DOHH2 (cell line): ENCODE data around the gene SHISAL1.

Experiments used
- H3F3A ChIP-seq: fragments of 200-600 bp; sonication (generic), shearing (Covaris generic); 2 replicates; pipeline ENCODE4 v1.6.0; 2016; ENCODE audit warnings: antibody characterized with exemption, mild to moderate bottlenecking; ENCODE audit not compliant: control insufficient read depth, insufficient read depth
- H3K27ac ChIP-seq: fragments of 200-600 bp; sonication (generic); 2 replicates; pipeline ENCODE4 v1.5.1; 2014; ENCODE audit warnings: low read depth, mild to moderate bottlenecking, low read length, moderate library complexity
- H3K27me3 ChIP-seq: fragments of 200-600 bp; sonication (generic); 2 replicates; pipeline ENCODE4 v1.6.1; 2014; ENCODE audit warnings: mild to moderate bottlenecking, low read length, mixed read lengths; ENCODE audit not compliant: control insufficient read depth
- H3K36me3 ChIP-seq: fragments of 200-600 bp; sonication (generic); 2 replicates; pipeline ENCODE4 v1.6.1; 2014; ENCODE audit warnings: mild to moderate bottlenecking, low read length, moderate library complexity, mixed read lengths; ENCODE audit not compliant: control insufficient read depth
- H3K4me1 ChIP-seq: fragments of 200-600 bp; sonication (generic); 2 replicates; pipeline ENCODE4 v1.6.1; 2014; ENCODE audit warnings: mild to moderate bottlenecking, low read length, mixed read lengths; ENCODE audit not compliant: control insufficient read depth
- H3K4me2 ChIP-seq: fragments of 200-600 bp; sonication (generic); 2 replicates; pipeline ENCODE4 v1.6.0; 2014; ENCODE audit warnings: mild to moderate bottlenecking, low read length, moderate library complexity
- H3K4me3 ChIP-seq: fragments of 200-600 bp; sonication (generic); 2 replicates; pipeline ENCODE4 v1.5.1; 2014; ENCODE audit warnings: mild to moderate bottlenecking, low read length, mixed read lengths
- H3K79me2 ChIP-seq: fragments of 200-600 bp; sonication (generic); 2 replicates; pipeline ENCODE4 v1.6.1; 2014; ENCODE audit warnings: mild to moderate bottlenecking, low read length, mixed read lengths; ENCODE audit not compliant: control insufficient read depth
- H3K9me2 ChIP-seq: fragments of 200-600 bp; sonication (generic); replicated peaks from 2 replicates; pipeline ENCODE4 v1.6.1; 2014; ENCODE audit warnings: mild to moderate bottlenecking, low read length, mixed read lengths; ENCODE audit not compliant: control insufficient read depth
- H3K9me3 ChIP-seq: fragments of 200-600 bp; sonication (generic); 2 replicates; pipeline ENCODE4 v1.6.1; 2014; ENCODE audit warnings: antibody characterized with exemption, low read length, mixed read lengths; ENCODE audit not compliant: control insufficient read depth, insufficient read depth
- H4K20me1 ChIP-seq: fragments of 200-600 bp; sonication (generic); 2 replicates; pipeline ENCODE4 v1.6.0; 2014; ENCODE audit warnings: low read depth, mild to moderate bottlenecking, antibody characterized with exemption, low read length, moderate library complexity; ENCODE audit not compliant: control insufficient read depth, insufficient read depth
- EZH2phosphoT487 ChIP-seq: fragments of 200-600 bp; sonication (generic); IDR thresholded peaks from 2 replicates; pipeline ENCODE4 v1.6.1; 2017; ENCODE audit warnings: borderline replicate concordance, mild to moderate bottlenecking, antibody characterized with exemption, low read length, moderate library complexity, mixed read lengths
- TF ChIP-seq, protein P1 (sequence below): fragments of 200-600 bp; sonication (generic); IDR thresholded peaks from one replicate; pipeline ENCODE4 v1.5.1; 2014; ENCODE audit warnings: antibody characterized with exemption, mild to moderate bottlenecking, low read depth, low read length; ENCODE audit not compliant: poor library complexity, severe bottlenecking

Gene SHISAL1

DNA sequence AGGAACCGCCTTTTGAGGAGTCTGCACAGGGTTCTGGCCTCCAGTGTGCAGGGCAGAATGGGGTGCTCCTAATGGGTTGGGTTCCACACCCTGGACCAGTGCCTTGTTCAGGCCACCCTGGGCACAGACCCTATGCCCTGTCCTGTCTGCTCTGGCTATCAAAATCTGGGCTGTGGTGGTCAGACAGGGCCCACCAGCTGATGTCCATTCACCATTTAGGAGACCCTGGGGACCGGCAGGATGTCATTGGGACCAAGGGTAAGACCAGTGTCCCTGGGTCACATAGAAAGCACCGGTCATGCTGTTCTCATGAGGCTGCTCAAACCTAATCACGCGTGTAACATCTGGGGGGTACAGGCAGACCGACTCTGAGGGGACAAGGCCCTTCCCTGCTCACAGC is 94.7 kb downstream of the SHISAL1 start:
- no peaks in the 10 kb centered on the region for H3K79me2 ChIP-seq
- H3K4me2 ChIP-seq = no peak overlapping the region
- no peaks in the 10 kb centered on the region for H3K36me3 ChIP-seq
- H3K27me3 ChIP-seq = no peaks in the 10 kb centered on the region; the same call in 1 of the 2 replicates
- H3K9me3 ChIP-seq = no peaks in the 10 kb centered on the region
- no peak overlapping the region for H3K4me3 ChIP-seq
- H3K4me1 ChIP-seq = no peaks in the 10 kb centered on the region
- H3F3A ChIP-seq = no peaks in the 10 kb centered on the region
- no peak for TF ChIP-seq EZH2phosphoT487
- TF ChIP-seq, protein P1, sequence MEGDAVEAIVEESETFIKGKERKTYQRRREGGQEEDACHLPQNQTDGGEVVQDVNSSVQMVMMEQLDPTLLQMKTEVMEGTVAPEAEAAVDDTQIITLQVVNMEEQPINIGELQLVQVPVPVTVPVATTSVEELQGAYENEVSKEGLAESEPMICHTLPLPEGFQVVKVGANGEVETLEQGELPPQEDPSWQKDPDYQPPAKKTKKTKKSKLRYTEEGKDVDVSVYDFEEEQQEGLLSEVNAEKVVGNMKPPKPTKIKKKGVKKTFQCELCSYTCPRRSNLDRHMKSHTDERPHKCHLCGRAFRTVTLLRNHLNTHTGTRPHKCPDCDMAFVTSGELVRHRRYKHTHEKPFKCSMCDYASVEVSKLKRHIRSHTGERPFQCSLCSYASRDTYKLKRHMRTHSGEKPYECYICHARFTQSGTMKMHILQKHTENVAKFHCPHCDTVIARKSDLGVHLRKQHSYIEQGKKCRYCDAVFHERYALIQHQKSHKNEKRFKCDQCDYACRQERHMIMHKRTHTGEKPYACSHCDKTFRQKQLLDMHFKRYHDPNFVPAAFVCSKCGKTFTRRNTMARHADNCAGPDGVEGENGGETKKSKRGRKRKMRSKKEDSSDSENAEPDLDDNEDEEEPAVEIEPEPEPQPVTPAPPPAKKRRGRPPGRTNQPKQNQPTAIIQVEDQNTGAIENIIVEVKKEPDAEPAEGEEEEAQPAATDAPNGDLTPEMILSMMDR = no peak
- no peaks in the 10 kb centered on the region for H3K9me2 ChIP-seq
- no peak overlapping the region for H3K27ac ChIP-seq
- H4K20me1 ChIP-seq = no peaks in the 10 kb centered on the region

DNA sequence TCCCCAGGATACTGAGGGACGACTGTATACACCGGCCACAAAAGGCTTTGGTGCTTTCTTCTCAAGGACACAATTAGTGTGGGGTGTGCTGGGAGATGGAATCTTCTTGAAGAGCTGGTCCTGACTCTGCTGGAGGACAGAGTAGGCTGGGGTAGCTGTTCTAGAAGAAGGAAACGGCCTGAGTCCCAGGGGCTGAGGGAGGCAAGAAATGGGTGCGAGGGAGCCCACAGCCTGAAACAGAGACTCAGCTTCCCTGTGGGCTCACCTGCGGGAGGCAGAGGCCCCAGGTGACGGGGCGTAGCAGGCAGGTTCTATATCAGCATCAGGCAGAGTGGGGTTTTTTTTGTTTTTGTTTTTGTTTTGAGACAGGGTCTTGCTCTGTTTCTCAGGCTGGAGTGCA is 95.4 kb downstream of the SHISAL1 start:
- TF ChIP-seq EZH2phosphoT487 = no peak
- TF ChIP-seq, protein P1 = no peak
- no peaks in the 10 kb centered on the region for H3K36me3 ChIP-seq
- no peaks in the 10 kb centered on the region; the same call in 1 of the 2 replicates for H3K27me3 ChIP-seq
- no peaks in the 10 kb centered on the region for H3K4me1 ChIP-seq
- no peaks in the 10 kb centered on the region for H3K9me2 ChIP-seq
- no peak overlapping the region for H3K4me3 ChIP-seq
- no peaks in the 10 kb centered on the region for H3K9me3 ChIP-seq
- no peaks in the 10 kb centered on the region for H3F3A ChIP-seq
- no peaks in the 10 kb centered on the region for H3K79me2 ChIP-seq
- no peaks in the 10 kb centered on the region for H4K20me1 ChIP-seq
- no peak overlapping the region for H3K4me2 ChIP-seq
- H3K27ac ChIP-seq = no peak overlapping the region

DNA sequence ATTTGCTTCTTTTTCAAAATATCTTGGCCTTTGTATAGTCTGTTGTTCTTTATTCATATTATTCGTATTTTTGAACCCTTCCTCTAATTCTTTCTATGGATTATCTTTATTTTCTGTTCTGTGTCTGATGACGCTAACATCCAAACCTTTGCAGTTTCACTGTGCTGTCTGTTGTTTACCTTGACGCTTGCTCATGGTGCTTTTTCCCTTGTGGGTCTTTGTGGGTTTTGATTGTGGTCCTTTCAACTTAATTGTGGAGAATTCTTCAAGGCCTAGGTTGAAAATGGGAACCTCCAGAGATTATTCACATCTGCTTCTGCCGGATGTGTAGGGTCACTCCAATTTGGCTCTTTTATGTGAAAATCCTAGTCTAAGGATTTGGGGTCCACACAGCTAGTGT is 97.5 kb downstream of the SHISAL1 start:
- H3K9me2 ChIP-seq = no peaks in the 10 kb centered on the region
- TF ChIP-seq, protein P1 = no peak
- TF ChIP-seq EZH2phosphoT487 = no peak
- H3K4me2 ChIP-seq = no peak overlapping the region
- no peaks in the 10 kb centered on the region for H3K36me3 ChIP-seq
- H3F3A ChIP-seq = no peaks in the 10 kb centered on the region
- no peaks in the 10 kb centered on the region for H3K27me3 ChIP-seq
- no peak overlapping the region for H3K27ac ChIP-seq
- no peaks in the 10 kb centered on the region for H3K9me3 ChIP-seq
- no peaks in the 10 kb centered on the region for H3K79me2 ChIP-seq
- no peaks in the 10 kb centered on the region for H4K20me1 ChIP-seq
- no peak overlapping the region for H3K4me3 ChIP-seq
- H3K4me1 ChIP-seq = no peaks in the 10 kb centered on the region

DNA sequence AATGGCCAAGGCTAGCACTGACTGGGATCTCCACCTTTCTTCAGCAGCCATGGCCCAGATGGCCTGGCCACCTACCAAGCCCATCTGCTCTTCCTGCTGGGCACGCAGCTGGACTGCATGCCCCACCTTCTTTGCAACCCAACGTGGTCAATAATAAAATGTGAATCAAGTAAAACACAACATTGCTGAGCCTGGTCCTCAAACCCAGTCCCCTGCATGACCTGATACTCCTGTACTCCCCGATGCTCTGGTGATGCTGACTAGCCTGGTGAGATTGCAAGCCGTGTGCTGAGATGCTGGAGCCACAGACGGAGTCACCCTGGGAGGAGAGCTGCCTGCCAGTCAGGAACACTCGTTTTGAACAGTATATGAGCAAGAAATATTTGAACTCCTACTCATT is 98.0 kb downstream of the SHISAL1 start:
- TF ChIP-seq EZH2phosphoT487 = no peak
- TF ChIP-seq, protein P1 = no peak
- no peaks in the 10 kb centered on the region for H3K9me2 ChIP-seq
- no peaks in the 10 kb centered on the region for H3K4me1 ChIP-seq
- H3K9me3 ChIP-seq = no peaks in the 10 kb centered on the region
- no peaks in the 10 kb centered on the region for H3K36me3 ChIP-seq
- no peaks in the 10 kb centered on the region for H4K20me1 ChIP-seq
- H3K4me3 ChIP-seq = no peak overlapping the region
- H3K4me2 ChIP-seq = no peak overlapping the region
- H3F3A ChIP-seq = no peaks in the 10 kb centered on the region
- H3K27me3 ChIP-seq = no peaks in the 10 kb centered on the region
- H3K27ac ChIP-seq = no peak overlapping the region
- H3K79me2 ChIP-seq = no peaks in the 10 kb centered on the region
